Fibroblast of the aortic adventitia (primary cell): ENCODE measurements around the gene NTSR1. TPM values are rescaled to one million over a fixed set of nuclear protein-coding genes. Genes with fewer than 3 reads are reported as not detected.

Source experiments
- DNase-seq: peaks from one replicate; pipeline ENCODE4 v3.0.0-alpha.2; 2010; ENCODE audit warnings: low read depth
- H3K4me3 ChIP-seq: 2 replicates; pipeline ENCODE4 v1.5.1; 2011; ENCODE audit warnings: low read depth, mild to moderate bottlenecking, control low read depth, low read length, moderate library complexity
- CTCF ChIP-seq: IDR thresholded peaks from 2 replicates; pipeline ENCODE4 v1.5.1; 2011; ENCODE audit warnings: mild to moderate bottlenecking, low read length, control low read depth, inconsistent platforms; ENCODE audit not compliant: insufficient read depth
- total RNA-seq: library from RNA; depleted of rRNA; stranded (reverse); fragments of >200 nt; gene quantifications from 2 replicates; pipeline ENCODE4 v1.2.3, GENCODE V29; 2012; ENCODE audit warnings: low replicate concordance

NTSR1 gene
- total RNA-seq, 1 donor, result 8.0 TPM

- H3K4me3 ChIP-seq, result no peak overlapping the region
- TF ChIP-seq CTCF, result no peak
- no peak for DNase-seq
Observed at GRCh38 chr20:62768234-62768546, 59.6 kb downstream of the NTSR1 start.

DNA sequence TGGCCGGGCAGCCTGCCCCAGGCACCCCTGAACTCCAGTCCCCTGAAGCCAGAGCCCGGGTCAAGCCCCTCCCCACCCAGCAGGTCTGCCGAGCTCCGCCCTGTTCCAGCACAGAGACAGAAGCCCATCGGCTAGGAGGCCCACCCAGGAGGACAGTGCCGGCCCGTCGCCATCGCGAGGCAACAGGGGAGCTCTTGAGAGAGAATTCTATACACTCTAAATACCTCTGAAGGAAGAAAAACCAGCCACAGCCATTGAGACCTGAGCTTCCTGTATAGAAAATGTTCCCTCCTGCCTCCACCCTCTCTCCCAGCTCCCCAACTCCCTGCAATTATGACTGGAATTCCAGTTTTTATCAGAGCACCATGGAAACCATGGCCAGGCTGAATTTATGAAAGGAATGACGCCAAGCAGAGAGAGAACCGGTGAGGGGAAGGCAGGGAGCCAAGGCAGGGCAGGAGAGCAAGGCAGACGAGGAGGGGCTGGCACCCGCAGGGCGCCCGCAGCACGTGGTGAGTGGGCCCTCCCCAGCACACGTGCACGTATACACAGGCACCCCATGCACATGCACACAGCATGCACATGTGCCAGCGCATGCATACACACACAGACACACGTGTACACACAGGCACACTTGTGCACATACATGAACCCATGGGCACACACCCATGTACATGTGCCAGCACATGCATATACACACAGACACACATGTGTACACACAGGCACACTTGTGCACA lies 60.1 kb downstream of the NTSR1 start:
- TF ChIP-seq CTCF, result no peak
- H3K4me3 ChIP-seq, result no peak overlapping the region
- DNase-seq, result peak; percentile 84

DNA sequence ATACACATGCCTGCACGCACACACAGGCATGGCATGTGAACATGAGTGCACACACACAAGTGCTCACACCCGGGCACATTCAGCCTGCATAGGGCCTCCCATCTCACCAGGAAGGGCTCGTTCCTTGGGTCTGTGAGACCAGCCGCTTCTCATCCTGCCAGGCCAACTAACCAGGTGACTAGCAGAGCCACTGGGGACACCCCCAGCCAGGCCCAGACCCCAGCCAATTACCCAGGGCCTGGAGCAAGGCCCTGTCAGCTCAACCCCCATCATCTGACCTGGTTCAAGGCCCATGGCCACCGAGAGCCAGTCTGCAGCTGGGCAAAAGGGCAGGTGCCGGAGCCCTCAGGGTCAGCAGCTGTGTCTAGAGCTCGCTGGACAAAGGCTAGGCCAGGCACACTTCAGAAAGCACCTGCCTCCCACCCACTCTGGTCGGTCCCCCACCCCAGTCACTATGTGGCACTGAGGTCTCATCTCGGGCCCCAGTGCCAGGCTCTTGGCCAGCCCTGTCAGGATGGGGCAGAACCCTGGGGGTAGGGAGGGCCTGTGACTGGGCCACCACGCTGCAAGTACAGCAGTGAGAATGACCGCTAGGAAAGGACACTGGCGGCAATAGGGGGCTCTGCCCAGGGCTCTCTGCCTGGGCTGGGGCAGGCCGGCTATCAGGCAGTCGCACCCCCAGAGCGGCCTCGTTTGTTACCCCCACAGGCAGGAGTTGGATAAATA lies 60.9 kb downstream of the NTSR1 start:
- no peak for DNase-seq
- no peak overlapping the region for H3K4me3 ChIP-seq
- TF ChIP-seq CTCF, result no peak

DNA sequence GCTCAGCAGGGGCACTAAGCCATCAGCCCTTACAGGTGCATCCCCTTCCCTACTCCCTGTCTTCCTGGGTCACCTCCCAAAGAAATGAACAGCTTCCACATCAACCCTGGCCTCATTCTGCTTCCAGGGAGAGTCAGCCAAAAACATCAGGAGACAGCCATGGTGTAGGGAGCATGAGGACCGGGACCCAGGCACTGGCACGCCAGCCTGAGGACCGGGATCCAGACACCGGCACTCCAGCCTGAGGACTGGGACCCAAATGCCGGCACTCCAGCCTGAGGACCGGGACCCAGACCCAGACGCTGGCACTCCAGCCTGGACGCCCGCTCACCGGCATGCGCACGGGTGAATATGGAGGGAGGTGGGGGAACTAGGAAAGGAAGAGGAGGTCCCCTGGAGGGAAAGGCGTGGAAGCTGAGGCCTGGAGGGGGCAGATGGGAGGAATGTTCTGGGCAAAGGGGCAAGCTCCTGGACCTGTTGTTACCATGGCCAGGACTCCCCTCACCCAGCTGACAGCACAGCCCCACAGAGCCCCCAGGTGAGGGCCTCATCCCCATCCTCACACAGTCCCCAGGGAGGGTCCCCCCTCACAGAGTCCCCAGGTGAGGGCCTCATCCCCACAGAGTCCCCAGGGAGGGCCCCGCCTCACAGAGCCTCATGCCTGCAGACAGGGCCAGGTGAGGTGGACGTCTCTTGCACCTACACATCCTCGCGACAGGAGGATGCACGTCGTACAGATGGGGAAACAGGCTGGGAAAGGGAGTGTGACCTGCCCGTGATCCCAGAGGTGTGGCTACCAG lies 61.7 kb downstream of the NTSR1 start:
- no peak overlapping the region for H3K4me3 ChIP-seq
- no peak for TF ChIP-seq CTCF
- DNase-seq, result no peak

- DNase-seq, result no peak
- no peak overlapping the region for H3K4me3 ChIP-seq
- TF ChIP-seq CTCF, result no peak
Observed at GRCh38 chr20:62770916-62771315, 62.3 kb downstream of the NTSR1 start.

DNA sequence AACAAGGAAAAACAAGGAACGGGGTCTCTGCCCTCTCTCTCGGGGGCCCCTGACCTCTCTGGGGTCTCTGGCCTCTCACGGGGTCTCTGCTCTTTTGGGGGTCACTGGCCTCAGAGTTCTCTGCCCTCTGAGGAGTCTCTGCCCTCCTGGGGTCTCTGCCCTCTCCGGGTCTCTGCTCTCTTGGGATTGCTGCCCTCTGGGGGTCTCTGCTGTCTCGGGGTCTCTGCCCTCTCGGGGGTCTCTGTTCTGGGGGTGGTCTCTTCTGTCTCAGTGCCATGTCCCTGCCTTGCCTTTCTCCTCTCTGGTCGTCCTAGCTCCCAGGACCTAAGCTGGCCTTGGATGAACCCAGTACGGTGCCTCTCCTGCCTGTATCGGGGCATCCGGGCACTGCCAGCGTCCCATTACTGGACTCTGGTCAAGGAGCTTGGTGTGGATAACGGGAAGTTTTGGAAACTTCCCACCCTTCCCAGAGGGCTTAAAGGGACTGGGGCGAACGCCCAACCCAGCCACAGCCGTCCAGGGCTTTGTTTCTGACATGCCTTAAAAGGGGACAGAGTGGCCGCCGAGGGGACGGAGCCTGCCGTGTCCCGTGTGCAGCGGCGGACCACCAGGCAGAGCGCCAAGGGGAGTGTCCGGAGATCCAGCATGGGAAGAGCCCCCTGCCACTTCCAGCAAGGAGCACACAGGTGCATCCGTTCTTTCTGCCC lies 62.9 kb downstream of the NTSR1 start:
- no peak overlapping the region for H3K4me3 ChIP-seq
- TF ChIP-seq CTCF, result no peak
- DNase-seq, result no peak
